SKM-1 (cell line): ENCODE results near the gene ZMAT2.
A peak's percentile ranks its signal among the peaks of the same experiment; 100 is the strongest.
"Not testable (repeated sequence)": the region's sequence is repeated elsewhere in the genome, so short reads cannot be mapped to it uniquely, and the experiment has no call there.

Experiments
- DNase-seq: peaks from one replicate; lab custom pipeline; 2025; ENCODE audit not compliant: unreplicated experiment; lab: John Stamatoyannopoulos, UW

ZMAT2 gene

GRCh38 chr5:140700177-140701144 lies at the start of gene ZMAT2:
Gene ZMAT2 (plus strand): TSS chr5:140700447. CDS start chr5:140700461, 14 bp downstream.
- peak; percentile 97 for DNase-seq

GRCh38 chr5:140658870-140659269 lies 41.4 kb upstream of the ZMAT2 start:
- DNase-seq: no peak

- DNase-seq: not testable (repeated sequence)
These were observed 39.9 kb upstream of the ZMAT2 start for GRCh38 chr5:140660371-140660770.

GRCh38 chr5:140664030-140664358 lies 36.3 kb upstream of the ZMAT2 start:
- no peak for DNase-seq

- peak; percentile 96 for DNase-seq
These were observed 35.7 kb upstream of the ZMAT2 start, which contains the start of gene WDR55 for GRCh38 chr5:140664359-140665119. Gene WDR55 (plus strand): TSS chr5:140664904. CDS start chr5:140664913, 9 bp downstream.

GRCh38 chr5:140671035-140671434 lies 29.2 kb upstream of the ZMAT2 start:
- DNase-seq: not testable (repeated sequence)

GRCh38 chr5:140671472-140672125 lies 28.6 kb upstream of the ZMAT2 start:
- DNase-seq: no peak

GRCh38 chr5:140672455-140673186 lies 27.6 kb upstream of the ZMAT2 start:
- DNase-seq: no peak

- no peak for DNase-seq
These were observed 26.9 kb upstream of the ZMAT2 start, which contains the start of gene DND1 for GRCh38 chr5:140673187-140673976. Gene DND1 (minus strand): TSS chr5:140673576. CDS start chr5:140673542, 34 bp downstream.

- DNase-seq: no peak
These were observed 26.0 kb upstream of the ZMAT2 start for GRCh38 chr5:140674211-140674610.

- DNase-seq: no peak
These were observed 25.6 kb upstream of the ZMAT2 start for GRCh38 chr5:140674629-140675028.

GRCh38 chr5:140677947-140678346 lies 22.3 kb upstream of the ZMAT2 start:
- DNase-seq: no peak

GRCh38 chr5:140678993-140679392 lies 21.3 kb upstream of the ZMAT2 start:
- no peak for DNase-seq

GRCh38 chr5:140690376-140690932 lies 9.8 kb upstream of the ZMAT2 start:
- no peak for DNase-seq

- peak; percentile 83 for DNase-seq
These were observed 9.0 kb upstream of the ZMAT2 start, which contains the start of the genes HARS1 and HARS2 for GRCh38 chr5:140690941-140691924. Gene HARS1 (minus strand): TSS chr5:140691370. CDS start chr5:140691304, 66 bp downstream. Gene HARS2 (plus strand): TSS chr5:140691455. CDS start chr5:140691649, 194 bp downstream.

GRCh38 chr5:140694276-140694675 lies 6.0 kb upstream of the ZMAT2 start:
- no peak for DNase-seq

GRCh38 chr5:140696891-140697492 lies 3.3 kb upstream of the ZMAT2 start:
- no peak for DNase-seq

- DNase-seq: no peak
These were observed 7.6 kb downstream of the ZMAT2 start for GRCh38 chr5:140707812-140708211.
